Suprapubic skin (tissue), 4 donors: ENCODE results near the gene SORCS2. TPM values are rescaled to one million over a fixed set of nuclear protein-coding genes. Genes with fewer than 3 reads are reported as not detected.

Experiments
- DNase-seq, 2 donors: peaks; one replicate each; pipeline ENCODE4 v3.0.0-alpha.2; 2019; ENCODE audit warnings: low spot score in 2 of 2
- H3K27ac ChIP-seq: fragments of 200-600 bp; sonication (generic); one replicate; pipeline ENCODE4 v1.5.1; 2019
- H3K27me3 ChIP-seq: fragments of 200-600 bp; sonication (generic); one replicate; pipeline ENCODE4 v1.5.1; 2019
- H3K36me3 ChIP-seq: fragments of 200-600 bp; sonication (generic); one replicate; pipeline ENCODE4 v1.5.1; 2019
- H3K4me1 ChIP-seq: fragments of 200-600 bp; sonication (generic); one replicate; pipeline ENCODE4 v1.5.1; 2019
- H3K4me3 ChIP-seq: fragments of 200-600 bp; sonication (generic); one replicate; pipeline ENCODE4 v1.5.1; 2019; ENCODE audit warnings: mild to moderate bottlenecking
- H3K9me3 ChIP-seq: fragments of 200-600 bp; sonication (generic); one replicate; pipeline ENCODE4 v1.5.1; 2019
- EP300 ChIP-seq: sonication (generic); formaldehyde crosslinking; IDR thresholded peaks from one replicate; pipeline ENCODE4 v1.6.1; 2017; ENCODE audit warnings: antibody characterized with exemption
- POLR2A ChIP-seq, 2 donors: fragments of 450-650 bp; IDR thresholded peaks; one replicate each; pipeline ENCODE4 v1.6.1; 2017; ENCODE audit warnings: antibody characterized with exemption in 2 of 2, mild to moderate bottlenecking in 2 of 2, moderate library complexity in 2 of 2
- POLR2AphosphoS5 ChIP-seq, 3 donors: sonication (generic); formaldehyde crosslinking; IDR thresholded peaks; one replicate each; pipeline ENCODE4 v1.6.1; 2017; ENCODE audit warnings: antibody characterized with exemption in 3 of 3
- WGBS: methylation state at CpG from one replicate; pipeline ENCODE4 v1.1.5; 2018; 5-methylcytosine and 5-hydroxymethylcytosine counted together
- total RNA-seq, 4 donors: library from RNA; depleted of rRNA; stranded (reverse); fragments of >200 nt; gene quantifications; one replicate each; pipeline ENCODE4 v1.1.0, GENCODE V29; 2016
- TF ChIP-seq, protein P1 (sequence below), 2 donors: fragments of 200-600 bp in 1 of 2; fragments of 450-650 bp in 1 of 2; sonication (generic) in 1 of 2; IDR thresholded peaks; one replicate each; pipeline ENCODE4 v1.5.1; 2016 to 2019; ENCODE audit warnings: antibody characterized with exemption in 2 of 2, mild to moderate bottlenecking in 1 of 2, moderate library complexity in 1 of 2

Gene SORCS2
- total RNA-seq, 4 donors from 2014 or later = 0.94 to 4.6 (median 1.3) TPM

DNA sequence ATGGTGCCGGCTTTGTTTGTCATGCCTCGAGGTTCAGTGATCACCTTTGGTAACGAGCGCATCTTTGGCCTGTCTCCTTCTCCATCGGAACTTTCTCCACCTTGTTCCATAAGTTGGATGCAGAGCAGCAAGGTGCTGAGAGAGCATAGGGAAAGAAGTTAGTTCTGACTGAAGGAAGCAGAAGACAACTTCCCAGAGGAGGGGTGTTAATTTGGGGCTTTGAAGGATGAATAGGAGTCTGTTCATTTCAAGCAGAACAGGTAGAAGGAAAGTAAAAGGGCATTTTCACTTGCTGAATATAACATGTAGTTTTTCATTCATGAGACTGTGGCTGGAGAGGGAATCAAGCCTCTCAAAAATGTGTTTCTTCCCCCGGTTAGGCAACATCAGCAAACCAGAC, 474.4 kb downstream of the SORCS2 start:
- 94% methylated on average over 6 of the region's 6 CpGs for WGBS
- Histone ChIP-seq H3K27me3 (no peaks in the 10 kb centered on the region), H3K27ac (no peak overlapping the region), H3K9me3 (no peaks in the 10 kb centered on the region), H3K4me3 (no peak overlapping the region), H3K4me1 (no peaks in the 10 kb centered on the region), H3K36me3 (no peaks in the 10 kb centered on the region)
- TF ChIP-seq EP300 (no peak), POLR2A (IDR thresholded peaks at IDR 0.05) (no peak), POLR2AphosphoS5 (IDR thresholded peaks at IDR 0.05) (no peak)
- TF ChIP-seq, protein P1, sequence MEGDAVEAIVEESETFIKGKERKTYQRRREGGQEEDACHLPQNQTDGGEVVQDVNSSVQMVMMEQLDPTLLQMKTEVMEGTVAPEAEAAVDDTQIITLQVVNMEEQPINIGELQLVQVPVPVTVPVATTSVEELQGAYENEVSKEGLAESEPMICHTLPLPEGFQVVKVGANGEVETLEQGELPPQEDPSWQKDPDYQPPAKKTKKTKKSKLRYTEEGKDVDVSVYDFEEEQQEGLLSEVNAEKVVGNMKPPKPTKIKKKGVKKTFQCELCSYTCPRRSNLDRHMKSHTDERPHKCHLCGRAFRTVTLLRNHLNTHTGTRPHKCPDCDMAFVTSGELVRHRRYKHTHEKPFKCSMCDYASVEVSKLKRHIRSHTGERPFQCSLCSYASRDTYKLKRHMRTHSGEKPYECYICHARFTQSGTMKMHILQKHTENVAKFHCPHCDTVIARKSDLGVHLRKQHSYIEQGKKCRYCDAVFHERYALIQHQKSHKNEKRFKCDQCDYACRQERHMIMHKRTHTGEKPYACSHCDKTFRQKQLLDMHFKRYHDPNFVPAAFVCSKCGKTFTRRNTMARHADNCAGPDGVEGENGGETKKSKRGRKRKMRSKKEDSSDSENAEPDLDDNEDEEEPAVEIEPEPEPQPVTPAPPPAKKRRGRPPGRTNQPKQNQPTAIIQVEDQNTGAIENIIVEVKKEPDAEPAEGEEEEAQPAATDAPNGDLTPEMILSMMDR (IDR thresholded peaks at IDR 0.05) = no peak
- no peak for DNase-seq

DNA sequence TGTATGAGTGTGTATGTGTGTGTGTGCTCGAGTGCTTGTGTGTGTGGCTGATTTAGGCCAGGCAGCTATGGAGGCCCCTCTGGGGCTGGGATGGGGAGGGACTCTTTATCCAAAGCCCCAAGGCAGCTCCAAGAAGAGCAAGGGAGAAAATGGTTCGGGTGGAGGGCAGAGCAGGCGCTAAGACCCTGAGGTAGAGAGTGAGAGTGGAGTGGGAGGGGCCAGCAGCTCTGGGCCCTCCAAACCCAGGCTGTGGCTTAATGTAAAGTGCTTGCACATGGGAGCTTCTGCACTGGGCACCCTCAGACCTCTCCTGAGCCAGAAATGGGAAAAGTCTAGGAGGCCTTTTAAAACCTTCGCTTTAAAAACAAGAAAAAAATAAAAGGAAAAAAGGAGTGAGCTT, 475.9 kb downstream of the SORCS2 start:
- no peaks in the 10 kb centered on the region for H3K27me3 ChIP-seq
- TF ChIP-seq POLR2AphosphoS5 (IDR thresholded peaks at IDR 0.05) (no peak), POLR2A (IDR thresholded peaks at IDR 0.05) (no peak), EP300 (no peak)
- TF ChIP-seq, protein P1 (IDR thresholded peaks at IDR 0.05) = no peak
- WGBS = 86% methylated on average over 4 of the region's 4 CpGs

DNA sequence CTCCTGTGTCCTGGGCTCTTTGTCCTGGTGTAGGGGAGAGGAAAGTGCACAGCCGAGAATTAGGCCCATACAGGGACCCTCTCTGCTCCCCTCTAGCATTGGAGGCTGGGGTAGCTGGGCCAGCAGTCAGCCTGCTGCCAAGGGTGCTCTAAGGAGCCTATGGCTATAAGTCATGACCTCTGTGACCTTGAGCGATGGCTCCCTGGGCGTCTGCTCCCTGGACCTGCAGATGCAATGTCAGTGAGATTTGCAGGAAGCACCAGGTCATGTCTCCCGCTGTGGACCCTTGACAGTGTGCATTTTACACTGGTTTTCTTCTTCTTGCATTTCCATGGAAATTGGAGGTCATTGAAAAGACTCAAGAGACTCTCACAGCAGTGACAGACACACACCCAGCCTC, 476.5 kb downstream of the SORCS2 start:
- Histone ChIP-seq H3K36me3 (no peaks in the 10 kb centered on the region), H3K4me3 (no peak overlapping the region), H3K27me3 (no peaks in the 10 kb centered on the region), H3K4me1 (no peaks in the 10 kb centered on the region), H3K27ac (no peak overlapping the region), H3K9me3 (no peaks in the 10 kb centered on the region)
- 92% methylated on average over 4 of the region's 4 CpGs for WGBS
- no peak for DNase-seq
- TF ChIP-seq EP300 (no peak), POLR2AphosphoS5 (IDR thresholded peaks at IDR 0.05) (no peak), POLR2A (IDR thresholded peaks at IDR 0.05) (no peak)
- TF ChIP-seq, protein P1 (IDR thresholded peaks at IDR 0.05) = no peak

More for the DNA sequence above, 475.9 kb downstream of the SORCS2 start:
- no peak overlapping the region for H3K27ac ChIP-seq
- H3K36me3 ChIP-seq = no peaks in the 10 kb centered on the region
- no peaks in the 10 kb centered on the region for H3K9me3 ChIP-seq
- H3K4me1 ChIP-seq = no peaks in the 10 kb centered on the region
- no peak for DNase-seq
- H3K4me3 ChIP-seq = no peak overlapping the region

DNA sequence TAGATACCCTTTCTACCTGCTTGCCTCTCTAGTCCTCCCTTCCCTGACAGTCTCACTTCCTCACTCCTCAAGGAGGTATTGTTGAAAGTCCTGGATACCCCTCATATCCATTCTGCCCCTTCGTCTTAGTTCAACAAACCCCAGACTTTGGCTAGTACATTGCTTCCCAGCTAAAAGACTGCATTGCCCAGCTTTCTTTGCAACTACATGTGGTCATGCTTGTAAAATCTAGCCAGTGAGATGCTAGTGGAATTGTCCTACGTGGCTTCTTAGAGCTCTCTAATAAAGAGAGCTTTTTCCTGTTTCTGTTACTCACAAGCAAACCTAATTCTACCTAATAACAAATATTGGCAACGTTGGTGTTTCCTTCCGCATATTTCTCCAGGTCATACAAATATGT, 480.3 kb downstream of the SORCS2 start:
- no peaks in the 10 kb centered on the region for H3K36me3 ChIP-seq
- H3K4me1 ChIP-seq = no peaks in the 10 kb centered on the region
- no peak overlapping the region for H3K4me3 ChIP-seq
- DNase-seq = no peak
- TF ChIP-seq POLR2AphosphoS5 (IDR thresholded peaks at IDR 0.05) (no peak), EP300 (no peak), POLR2A (IDR thresholded peaks at IDR 0.05) (no peak)
- H3K9me3 ChIP-seq = no peaks in the 10 kb centered on the region
- peaks cover 3% of the 10 kb centered on the region for H3K27me3 ChIP-seq
- WGBS = 89% methylated on average over 4 of the region's 4 CpGs
- no peak overlapping the region for H3K27ac ChIP-seq

DNA sequence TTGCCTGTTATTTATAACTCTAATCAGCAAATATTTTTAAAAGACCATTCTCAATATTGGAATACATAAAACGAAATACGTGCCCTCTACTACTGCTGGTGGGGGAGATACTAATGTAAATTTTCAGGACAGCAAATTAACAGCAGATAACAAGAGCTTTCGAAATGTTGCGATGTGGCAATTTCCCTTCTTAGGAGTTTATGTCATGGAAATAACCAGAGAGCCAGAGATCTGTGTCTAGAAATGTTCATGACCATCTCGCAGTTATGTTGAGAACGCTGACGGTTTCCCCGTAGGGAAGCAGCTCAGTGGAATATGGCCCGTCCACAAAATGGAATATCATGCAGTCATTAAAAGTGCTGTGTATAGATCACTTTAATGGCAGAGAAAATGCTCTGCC, 480.8 kb downstream of the SORCS2 start:
- H3K4me1 ChIP-seq = no peaks in the 10 kb centered on the region
- H3K27ac ChIP-seq = no peak overlapping the region
- DNase-seq = no peak
- no peaks in the 10 kb centered on the region for H3K36me3 ChIP-seq
- no peak for TF ChIP-seq EP300
- no peak for TF ChIP-seq POLR2A (IDR thresholded peaks at IDR 0.05)
- TF ChIP-seq, protein P1 (IDR thresholded peaks at IDR 0.05) = no peak
- no peak for TF ChIP-seq POLR2AphosphoS5 (IDR thresholded peaks at IDR 0.05)
- H3K9me3 ChIP-seq = no peaks in the 10 kb centered on the region
- 92% methylated on average over 9 of the region's 9 CpGs for WGBS
- H3K27me3 ChIP-seq = peaks cover 5% of the 10 kb centered on the region
- no peak overlapping the region for H3K4me3 ChIP-seq

DNA sequence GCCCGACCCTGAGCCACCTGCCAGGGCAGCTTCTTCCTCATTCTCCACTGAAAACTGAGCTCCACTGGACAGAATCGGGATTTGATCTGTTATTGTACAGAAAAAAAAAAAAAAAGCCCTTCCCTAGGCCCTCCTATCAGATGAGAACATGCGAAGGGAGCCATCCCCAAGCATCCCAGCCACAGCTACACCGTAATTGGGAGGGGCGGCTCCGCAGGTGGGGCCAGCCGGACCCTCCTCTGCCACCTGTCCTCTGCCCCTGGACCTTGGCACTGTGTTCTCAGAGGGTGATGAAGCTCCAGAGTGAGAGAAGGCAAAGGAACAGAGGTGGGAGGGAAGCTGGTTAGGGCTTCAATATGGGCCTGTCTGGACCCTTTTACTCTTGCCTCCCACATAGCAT, 482.4 kb downstream of the SORCS2 start:
- H3K4me1 ChIP-seq = no peaks in the 10 kb centered on the region
- peaks cover 5% of the 10 kb centered on the region for H3K27me3 ChIP-seq
- TF ChIP-seq EP300 = no peak
- no peak for TF ChIP-seq POLR2A (IDR thresholded peaks at IDR 0.05)
- no peak for TF ChIP-seq POLR2AphosphoS5 (IDR thresholded peaks at IDR 0.05)
- WGBS = 79% methylated on average over 7 of the region's 7 CpGs
- no peak overlapping the region for H3K4me3 ChIP-seq
- H3K27ac ChIP-seq = no peak overlapping the region
- no peaks in the 10 kb centered on the region for H3K36me3 ChIP-seq
- H3K9me3 ChIP-seq = no peaks in the 10 kb centered on the region
- DNase-seq = no peak
